NCI-H460 (cell line): Measurements from ENCODE around the gene JARID2. TPM values are rescaled to one million over a fixed set of nuclear protein-coding genes. Genes with fewer than 3 reads are reported as not detected.

Experiments used
- DNase-seq: peaks from one replicate; pipeline ENCODE4 v3.0.0-alpha.2; 2016; ENCODE audit warnings: low read depth; ENCODE audit errors: extremely low read depth
- polyA plus RNA-seq: library from polyadenylated mRNA; depleted of rRNA; stranded (reverse); fragments of >200 nt; gene quantifications from 2 replicates; pipeline ENCODE4 v1.2.3, GENCODE V29; 2014; cell fraction: nucleus; rRNA removed
- total RNA-seq: library from RNA; depleted of rRNA; stranded (reverse); fragments of >200 nt; shearing (Covaris generic); gene quantifications from 2 replicates; pipeline ENCODE4 v1.2.3, GENCODE V29; 2014; rRNA removed

JARID2 gene
- 3.2 and 3.5 TPM in 2 replicates for total RNA-seq
- 3.1 and 5.1 TPM in 2 replicates for polyA plus RNA-seq

GRCh38 chr6:15245361-15246216 is at the start of gene JARID2:
Gene JARID2, plus strand, starts transcription at chr6:15246069. Its CDS starts 471 bp downstream, at chr6:15246540.
- peak; percentile 94 for DNase-seq

DNA sequence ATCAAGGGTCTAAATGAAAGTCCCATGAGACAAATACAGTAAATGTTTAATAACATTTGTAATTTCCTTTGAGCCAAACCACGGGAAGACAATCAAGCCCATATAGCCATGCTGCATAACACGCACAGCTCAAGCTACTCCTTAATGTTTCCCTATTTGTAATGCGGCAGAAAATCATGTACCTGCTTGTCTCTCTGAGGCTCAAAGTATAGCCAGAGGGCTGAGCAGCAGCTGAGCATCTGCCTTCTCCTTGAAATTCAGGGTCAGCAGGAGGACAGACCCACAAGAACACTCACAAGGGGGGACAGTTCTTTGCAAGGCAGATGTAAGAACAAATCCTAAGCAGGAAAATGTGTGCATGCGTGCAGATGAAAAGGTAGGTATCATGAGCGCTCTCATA is 45.8 kb upstream of the JARID2 start:
- no peak for DNase-seq

DNA sequence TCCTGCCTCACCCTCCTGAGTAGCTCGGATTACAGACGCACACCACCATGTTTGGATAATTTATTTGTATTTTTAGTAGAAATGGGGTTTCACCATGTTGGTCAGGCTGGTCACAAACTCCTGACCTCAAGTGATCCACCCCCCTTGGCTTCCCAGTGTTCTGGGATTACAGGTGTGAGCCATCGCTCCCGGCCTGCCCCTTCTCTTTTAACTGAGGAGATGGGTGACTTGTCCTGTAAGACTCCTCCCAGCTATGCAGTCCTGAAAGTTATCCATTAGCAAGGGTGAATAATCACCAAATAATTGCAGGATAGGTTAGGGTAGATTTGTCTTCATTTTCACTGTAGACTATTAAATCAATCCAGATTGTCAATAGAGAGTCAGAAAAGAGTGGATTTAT is 40.5 kb upstream of the JARID2 start:
- DNase-seq = no peak

- no peak for DNase-seq
These were observed 39.0 kb upstream of the JARID2 start for GRCh38 chr6:15206887-15207286.

DNA sequence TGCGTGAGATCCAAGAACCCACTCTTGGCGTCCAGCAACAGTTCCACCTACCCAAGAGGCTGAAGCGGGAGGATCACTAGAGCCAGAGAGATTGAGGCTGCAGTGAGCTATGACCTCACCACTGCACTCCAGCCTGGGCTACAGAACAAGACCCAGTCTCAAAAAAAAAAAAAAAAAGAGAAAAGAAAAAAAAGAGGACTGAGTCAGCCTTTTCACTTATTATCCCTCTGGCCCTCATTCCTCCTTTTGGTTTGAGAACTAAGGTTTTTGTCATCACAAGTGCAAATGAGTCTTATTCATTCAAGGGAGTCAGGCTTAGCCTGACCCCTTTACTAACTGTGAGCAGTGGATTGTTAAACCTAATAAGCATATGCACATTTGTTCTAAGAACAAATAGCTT is 37.9 kb upstream of the JARID2 start:
- no peak for DNase-seq

DNA sequence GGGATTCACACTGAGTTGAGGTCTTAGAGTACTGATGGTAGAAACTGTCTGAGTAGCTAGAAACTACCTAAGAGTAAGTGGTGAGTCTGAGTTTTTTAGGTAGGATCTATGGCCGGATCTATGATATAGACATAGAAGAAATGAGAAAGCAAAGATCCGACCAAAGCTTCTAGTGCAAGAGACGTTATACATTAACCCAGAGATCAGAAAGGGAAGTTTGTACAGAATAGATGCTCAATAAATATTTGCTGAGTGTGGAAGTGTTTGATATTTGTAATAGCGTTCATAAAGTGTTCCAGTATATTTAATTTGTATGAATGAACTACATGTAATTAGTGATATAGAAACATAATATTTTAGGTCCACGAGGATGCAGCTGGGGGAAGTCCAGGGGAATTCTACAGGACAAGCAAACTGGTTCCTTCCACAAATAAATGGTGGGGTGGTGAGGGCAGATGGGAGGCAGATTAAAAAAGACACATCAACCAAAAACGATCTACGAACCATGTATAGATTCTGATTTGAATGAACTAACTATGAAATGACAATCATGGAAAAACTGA is 31.9 kb upstream of the JARID2 start:
- DNase-seq = no peak

- no peak for DNase-seq
These were observed 27.5 kb upstream of the JARID2 start for GRCh38 chr6:15218401-15218800.

DNA sequence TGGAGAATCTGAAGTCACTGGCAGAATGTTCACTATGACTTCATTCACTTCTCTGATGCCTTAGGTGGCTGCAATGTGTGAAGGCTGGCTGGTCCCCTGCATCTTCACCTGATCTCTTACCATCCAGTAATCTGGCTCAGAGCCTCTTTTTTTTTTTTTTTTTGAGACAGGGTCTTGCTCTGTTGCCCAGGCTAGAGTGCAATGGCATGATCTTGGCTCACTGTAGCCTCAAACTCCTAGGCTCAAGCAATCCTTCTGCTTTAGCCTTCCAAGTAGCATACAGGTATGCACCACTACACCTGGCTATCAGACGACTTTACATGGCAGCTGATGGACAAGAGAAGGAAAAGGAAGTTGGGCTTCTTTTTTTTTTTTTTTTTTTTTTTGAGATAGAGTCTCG is 25.8 kb upstream of the JARID2 start:
- DNase-seq = no peak

- no peak for DNase-seq
These were observed 18.0 kb upstream of the JARID2 start for GRCh38 chr6:15227827-15228318.

GRCh38 chr6:15230827-15231226 is 15.0 kb upstream of the JARID2 start:
- DNase-seq = no peak

DNA sequence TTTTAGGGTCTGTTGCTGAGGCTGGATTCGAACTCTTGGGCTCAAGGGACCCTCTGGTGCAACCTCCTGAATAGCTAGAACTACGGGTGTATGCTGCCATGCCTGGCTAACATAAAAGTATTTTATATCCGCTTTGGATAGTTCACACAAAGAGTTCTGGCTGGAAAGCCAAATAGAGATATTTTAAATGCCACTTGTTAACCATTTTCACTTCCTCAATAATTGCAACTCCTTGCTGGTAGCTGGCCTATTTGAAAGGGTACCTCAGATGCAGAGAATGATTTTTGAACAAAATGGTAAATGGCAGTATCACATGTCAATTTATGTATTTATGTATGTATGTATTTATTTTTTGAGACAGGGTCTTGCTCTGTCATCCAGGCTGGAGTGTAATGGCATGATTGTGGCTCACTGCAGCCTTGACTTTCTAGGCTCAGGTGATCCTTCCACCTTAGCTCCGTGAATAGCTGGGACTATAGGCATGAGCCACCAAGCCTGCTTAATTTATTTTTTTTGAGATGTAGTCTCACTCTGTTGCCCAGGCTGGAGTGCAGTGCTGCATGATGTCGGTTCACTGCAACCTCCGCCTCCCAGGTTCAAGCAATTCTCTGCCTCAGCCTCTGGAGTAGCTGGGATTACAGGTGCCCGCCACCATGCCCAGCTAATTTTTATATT is 12.9 kb upstream of the JARID2 start:
- no peak for DNase-seq

- no peak for DNase-seq
These were observed 11.7 kb upstream of the JARID2 start for GRCh38 chr6:15234068-15234758.

- DNase-seq = no peak
These were observed 6.1 kb upstream of the JARID2 start for GRCh38 chr6:15239616-15240364.

- DNase-seq = no peak
These were observed 3.4 kb upstream of the JARID2 start for GRCh38 chr6:15242503-15242902.

- DNase-seq = no peak
These were observed 2.8 kb upstream of the JARID2 start for GRCh38 chr6:15242937-15243614.

GRCh38 chr6:15243910-15244619 is 1.8 kb upstream of the JARID2 start:
- no peak for DNase-seq

DNA sequence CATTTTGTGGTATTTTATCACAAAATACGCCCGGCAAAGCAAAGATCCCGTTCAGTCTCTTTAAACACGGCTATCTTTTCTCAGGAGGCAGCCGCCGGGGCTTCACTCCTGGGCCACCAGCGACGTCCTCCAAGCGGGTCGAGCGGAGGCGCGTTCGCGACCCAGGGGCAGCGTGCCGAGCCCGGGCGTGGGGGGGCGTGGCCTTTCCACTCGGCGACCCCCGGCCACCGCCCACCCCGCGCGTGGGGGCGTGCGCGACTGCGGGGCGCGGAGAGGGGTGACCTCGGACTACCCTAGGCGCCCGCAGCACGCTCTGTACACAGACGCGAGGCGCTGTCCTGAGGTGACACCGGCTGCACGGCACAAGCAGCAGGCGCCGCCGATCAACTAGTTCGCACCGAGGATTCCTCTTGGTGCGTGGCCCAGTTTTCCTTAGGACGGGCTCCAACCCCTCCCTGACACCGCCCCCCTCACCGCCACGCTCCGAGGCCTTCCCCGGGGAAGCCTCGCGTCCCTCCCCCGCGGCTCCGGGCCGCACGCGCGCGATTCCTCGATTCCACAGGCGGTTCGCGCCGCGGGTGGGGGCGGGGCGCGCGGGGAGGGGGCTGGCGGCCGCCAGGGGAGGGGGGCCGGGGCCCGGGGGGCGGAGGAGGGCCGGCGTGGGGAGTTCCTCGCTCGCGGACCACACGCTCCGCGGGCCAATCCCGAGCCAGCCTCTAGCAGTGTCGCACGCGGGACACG is 1.1 kb upstream of the JARID2 start:
- peak; percentile 30 for DNase-seq

GRCh38 chr6:15246217-15246665 is 372 bp downstream of the JARID2 start:
- no peak for DNase-seq
